NB4 (cell line): ENCODE results near the gene STK32B.

ENCODE experiments used
- MYC ChIP-seq: IDR thresholded peaks from 2 replicates; pipeline ENCODE4 v1.6.1; 2011; ENCODE audit warnings: low read depth, low read length
- POLR2A ChIP-seq: IDR thresholded peaks from 2 replicates; pipeline ENCODE4 v1.6.1; 2011; ENCODE audit warnings: mild to moderate bottlenecking; ENCODE audit not compliant: insufficient read length; ENCODE audit errors: extremely low read depth
- TF ChIP-seq, protein P1 (sequence below): IDR thresholded peaks from one replicate; pipeline ENCODE4 v1.5.1; 2012; ENCODE audit warnings: low read depth, low read length

GRCh38 chr4:5156682-5157081 is 105.4 kb downstream of the STK32B start:
- TF ChIP-seq, protein P1, sequence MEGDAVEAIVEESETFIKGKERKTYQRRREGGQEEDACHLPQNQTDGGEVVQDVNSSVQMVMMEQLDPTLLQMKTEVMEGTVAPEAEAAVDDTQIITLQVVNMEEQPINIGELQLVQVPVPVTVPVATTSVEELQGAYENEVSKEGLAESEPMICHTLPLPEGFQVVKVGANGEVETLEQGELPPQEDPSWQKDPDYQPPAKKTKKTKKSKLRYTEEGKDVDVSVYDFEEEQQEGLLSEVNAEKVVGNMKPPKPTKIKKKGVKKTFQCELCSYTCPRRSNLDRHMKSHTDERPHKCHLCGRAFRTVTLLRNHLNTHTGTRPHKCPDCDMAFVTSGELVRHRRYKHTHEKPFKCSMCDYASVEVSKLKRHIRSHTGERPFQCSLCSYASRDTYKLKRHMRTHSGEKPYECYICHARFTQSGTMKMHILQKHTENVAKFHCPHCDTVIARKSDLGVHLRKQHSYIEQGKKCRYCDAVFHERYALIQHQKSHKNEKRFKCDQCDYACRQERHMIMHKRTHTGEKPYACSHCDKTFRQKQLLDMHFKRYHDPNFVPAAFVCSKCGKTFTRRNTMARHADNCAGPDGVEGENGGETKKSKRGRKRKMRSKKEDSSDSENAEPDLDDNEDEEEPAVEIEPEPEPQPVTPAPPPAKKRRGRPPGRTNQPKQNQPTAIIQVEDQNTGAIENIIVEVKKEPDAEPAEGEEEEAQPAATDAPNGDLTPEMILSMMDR, result no peak
- TF ChIP-seq MYC (no peak), POLR2A (no peak)
